Endometrial microvascular endothelial cells (primary cell): Measurements from ENCODE around the gene HOXC11. TPM values are rescaled to one million over a fixed set of nuclear protein-coding genes. Genes with fewer than 3 reads are reported as not detected.

Experiments used
- in situ Hi-C: cut with HindIII; loops from 2 replicates; pipeline ENCODE4 v1.10.0; 2017; ENCODE audit warnings: low sequenced_read_pairs, low pct_unique_long_range_greater_than_20kb; ENCODE audit errors: inconsistent ontology term
- total RNA-seq: library from RNA; depleted of rRNA; stranded (reverse); fragments of >200 nt; gene quantifications from one replicate; pipeline ENCODE4 v1.2.3, GENCODE V29; 2015; ENCODE audit errors: inconsistent ontology term

The HOXC11 gene
- total RNA-seq: not detected

GRCh38 chr12:53972722-53973235 is at the start of gene HOXC11:
Gene HOXC11 (plus strand): TSS chr12:53973126. CDS start chr12:53973242, 116 bp downstream.
- in situ Hi-C loops: no loop called here

GRCh38 chr12:53924521-53925405 is 48.2 kb upstream of the HOXC11 start:
- in situ Hi-C loops: no loop called here

GRCh38 chr12:53927220-53928029 is 45.5 kb upstream of the HOXC11 start:
- in situ Hi-C loops: no loop called here

- in situ Hi-C loops: no loop called here
Observed at GRCh38 chr12:53928054-53928835, 44.7 kb upstream of the HOXC11 start.

- in situ Hi-C loops: no loop called here
Observed at GRCh38 chr12:53929527-53929926, 43.4 kb upstream of the HOXC11 start.

- in situ Hi-C loops: no loop called here
Observed at GRCh38 chr12:53930591-53931255, 42.2 kb upstream of the HOXC11 start.

GRCh38 chr12:53931844-53932581 is 40.9 kb upstream of the HOXC11 start:
- in situ Hi-C loops: no loop called here

GRCh38 chr12:53932915-53933314 is 40.0 kb upstream of the HOXC11 start:
- in situ Hi-C loops: no loop called here

- in situ Hi-C loops: no loop called here
Observed at GRCh38 chr12:53935383-53936341, 37.3 kb upstream of the HOXC11 start.

- in situ Hi-C loops: no loop called here
Observed at GRCh38 chr12:53937099-53937498, 35.8 kb upstream of the HOXC11 start.

GRCh38 chr12:53937596-53938325 is 35.2 kb upstream of the HOXC11 start:
- in situ Hi-C loops: no loop called here

- in situ Hi-C loops: no loop called here
Observed at GRCh38 chr12:53938326-53939140, 34.4 kb upstream of the HOXC11 start, which contains the start of gene HOXC13. Gene HOXC13 (plus strand): TSS chr12:53938831. CDS start chr12:53938907, 76 bp downstream.

GRCh38 chr12:53939141-53940108 is 33.5 kb upstream of the HOXC11 start:
- in situ Hi-C loops: no loop called here

GRCh38 chr12:53940443-53941014 is 32.4 kb upstream of the HOXC11 start:
- in situ Hi-C loops: no loop called here
